ENCODE measurements around the gene GFPT1.

- TF ChIP-seq EP300 (IDR thresholded peaks at IDR 0.05; ENCODE audit: low read length) (no peak), IRF2 (CRISPR knock-in tag; IDR thresholded peaks at IDR 0.05) (no peak), KDM4B (IDR thresholded peaks at IDR 0.05; ENCODE audit: borderline replicate concordance in 2 of 2, low read depth in 1 of 2) (no peak), HDAC2 (IDR thresholded peaks at IDR 0.05) (no peak), IRF9 (tag; IDR thresholded peaks at IDR 0.05) (no peak), ZNF143 (CRISPR knock-in tag; IDR thresholded peaks at IDR 0.05) (no peak)
- TF ChIP-seq, protein P1, sequence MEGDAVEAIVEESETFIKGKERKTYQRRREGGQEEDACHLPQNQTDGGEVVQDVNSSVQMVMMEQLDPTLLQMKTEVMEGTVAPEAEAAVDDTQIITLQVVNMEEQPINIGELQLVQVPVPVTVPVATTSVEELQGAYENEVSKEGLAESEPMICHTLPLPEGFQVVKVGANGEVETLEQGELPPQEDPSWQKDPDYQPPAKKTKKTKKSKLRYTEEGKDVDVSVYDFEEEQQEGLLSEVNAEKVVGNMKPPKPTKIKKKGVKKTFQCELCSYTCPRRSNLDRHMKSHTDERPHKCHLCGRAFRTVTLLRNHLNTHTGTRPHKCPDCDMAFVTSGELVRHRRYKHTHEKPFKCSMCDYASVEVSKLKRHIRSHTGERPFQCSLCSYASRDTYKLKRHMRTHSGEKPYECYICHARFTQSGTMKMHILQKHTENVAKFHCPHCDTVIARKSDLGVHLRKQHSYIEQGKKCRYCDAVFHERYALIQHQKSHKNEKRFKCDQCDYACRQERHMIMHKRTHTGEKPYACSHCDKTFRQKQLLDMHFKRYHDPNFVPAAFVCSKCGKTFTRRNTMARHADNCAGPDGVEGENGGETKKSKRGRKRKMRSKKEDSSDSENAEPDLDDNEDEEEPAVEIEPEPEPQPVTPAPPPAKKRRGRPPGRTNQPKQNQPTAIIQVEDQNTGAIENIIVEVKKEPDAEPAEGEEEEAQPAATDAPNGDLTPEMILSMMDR (IDR thresholded peaks at IDR 0.05 in 2 of 3, conservative IDR thresholded peaks at IDR 0.05 in 1 of 3; ENCODE audit: insufficient read depth in 2 of 3, low read depth in 1 of 3, low read length in 3 of 3), result no peak
Observed at GRCh38 chr2:69344305-69344704, 42.7 kb downstream of the GFPT1 start.
